H1 (cell line): ENCODE measurements around the gene SFMBT2. TPM values are rescaled to one million over a fixed set of nuclear protein-coding genes. Genes with fewer than 3 reads are reported as not detected.

Experiments used
- CTCF ChIA-PET: fragments of 300-600 bp; sonication (Branson Sonifier 250); formaldehyde crosslinking; loops from one replicate; lab custom pipeline; 2021; ENCODE audit not compliant: partially characterized antibody; lab: Charles Lee
- POLR2A ChIA-PET: fragments of 300-600 bp; sonication (Branson Sonifier 250); formaldehyde crosslinking; loops from one replicate; lab custom pipeline; 2021; ENCODE audit warnings: inconsistent platforms; ENCODE audit not compliant: partially characterized antibody; lab: Charles Lee
- DNase-seq, 2 experiments: peaks; one replicate each; pipeline versions ENCODE4 v3.0.0 to v3.0.0-alpha.2; 2010 to 2022; ENCODE audit warnings: low spot score in 2 of 2, low read depth in 1 of 2, mixed read lengths in 1 of 2
- FAIRE-seq: peaks from 2 replicates; lab custom pipeline; 2011; peaks lifted over from hg19 to GRCh38; lab: Jason Lieb, UNC
- H2AFZ ChIP-seq: 2 replicates; pipeline ENCODE4 v1.8.1; 2012; ENCODE audit warnings: low read length, inconsistent platforms
- H2AK5ac ChIP-seq: 2 replicates; pipeline ENCODE4 v1.6.1; 2013; ENCODE audit warnings: low read depth, low read length
- H2BK120ac ChIP-seq: replicated peaks from 2 replicates; pipeline ENCODE3; 2013; ENCODE audit warnings: low read depth, low read length, inconsistent platforms
- H2BK12ac ChIP-seq: 2 replicates; pipeline ENCODE4 v1.6.1; 2013; ENCODE audit warnings: low read depth, low read length
- H2BK15ac ChIP-seq: 2 replicates; pipeline ENCODE4 v1.6.1; 2013; ENCODE audit warnings: low read length
- H2BK20ac ChIP-seq: 2 replicates; pipeline ENCODE4 v1.6.1; 2013; ENCODE audit warnings: low read length
- H2BK5ac ChIP-seq: 2 replicates; pipeline ENCODE4 v1.6.1; 2013; ENCODE audit warnings: low read depth, low read length
- H3K14ac ChIP-seq: 2 replicates; pipeline ENCODE4 v1.6.1; 2013; ENCODE audit warnings: inconsistent platforms; ENCODE audit not compliant: insufficient read length
- H3K18ac ChIP-seq: 2 replicates; pipeline ENCODE4 v1.6.1; 2013; ENCODE audit warnings: low read length; ENCODE audit errors: extremely low read depth
- H3K23ac ChIP-seq: 2 replicates; pipeline ENCODE4 v1.6.1; 2013; ENCODE audit warnings: inconsistent platforms; ENCODE audit not compliant: insufficient read length
- H3K23me2 ChIP-seq: 2 replicates; pipeline ENCODE4 v1.6.1; 2013; ENCODE audit warnings: low read depth, low read length
- H3K27ac ChIP-seq: 2 replicates; pipeline ENCODE4 v1.6.1; 2011; ENCODE audit warnings: low read depth, low read length, inconsistent platforms
- H3K27me3 ChIP-seq, 4 experiments: replicated peaks in 1 of 4; 1 replicate in 1 of 4; 2 replicates in 3 of 4; pipeline versions ENCODE4 v1.6.1 to v1.8.1; 2011 to 2013; ENCODE audit warnings: low read length in 3 of 4, mild to moderate bottlenecking in 3 of 4, inconsistent platforms in 2 of 4, mixed read lengths in 2 of 4, moderate library complexity in 1 of 4; ENCODE audit not compliant: control insufficient read depth in 3 of 4, insufficient read depth in 3 of 4; ENCODE audit errors: extremely low read depth in 1 of 4
- H3K36me3 ChIP-seq, 4 experiments: 2 replicates each; pipeline versions ENCODE4 v1.6.1 to v1.8.1; 2011 to 2013; ENCODE audit warnings: mild to moderate bottlenecking in 4 of 4, low read length in 3 of 4, moderate library complexity in 2 of 4, control low read depth in 1 of 4, inconsistent platforms in 1 of 4; ENCODE audit not compliant: insufficient read depth in 4 of 4, control insufficient read depth in 2 of 4
- H3K4ac ChIP-seq: replicated peaks from 2 replicates; pipeline ENCODE3; 2013; ENCODE audit warnings: low read length, low read depth, mixed read lengths, inconsistent platforms; ENCODE audit not compliant: insufficient read length
- H3K4me1 ChIP-seq, 4 experiments: replicated peaks in 1 of 4; 1 replicate in 1 of 4; 2 replicates in 3 of 4; pipeline versions ENCODE4 v1.6.1 to v1.8.1; 2011 to 2013; ENCODE audit warnings: low read length in 3 of 4, inconsistent platforms in 2 of 4, mixed read lengths in 1 of 4; ENCODE audit not compliant: insufficient read depth in 4 of 4, control insufficient read depth in 3 of 4
- H3K4me2 ChIP-seq, 2 experiments: 2 replicates each; pipeline versions ENCODE4 v1.6.1 to v1.8.1; 2011 to 2013; ENCODE audit warnings: low read depth in 2 of 2, low read length in 2 of 2, control low read depth in 1 of 2, inconsistent platforms in 1 of 2, mild to moderate bottlenecking in 1 of 2; ENCODE audit not compliant: insufficient read depth in 1 of 2
- H3K4me3 ChIP-seq, 4 experiments: fragments of 200-600, 300-600 bp in 1 of 4; sonication (generic), shearing (Covaris generic), sonication (Bioruptor Twin) in 1 of 4; 2 replicates each; pipeline versions ENCODE4 v1.5.1 to v1.8.1; 2011 to 2016; ENCODE audit warnings: low read length in 4 of 4, low read depth in 3 of 4, control low read depth in 2 of 4, inconsistent platforms in 2 of 4, mild to moderate bottlenecking in 2 of 4, mixed read lengths in 1 of 4, moderate library complexity in 1 of 4; ENCODE audit not compliant: insufficient read depth in 2 of 4; ENCODE audit errors: extremely low read depth in 1 of 4
- H3K56ac ChIP-seq: replicated peaks from 2 replicates; pipeline ENCODE3; 2013; ENCODE audit warnings: low read depth, mild to moderate bottlenecking, mixed read lengths, low read length, inconsistent platforms; ENCODE audit not compliant: insufficient read length
- H3K79me1 ChIP-seq: 2 replicates; pipeline ENCODE4 v1.6.1; 2013; ENCODE audit warnings: low read depth, low read length, control low read depth
- H3K79me2 ChIP-seq, 2 experiments: 2 replicates each; pipeline versions ENCODE4 v1.6.1 to v1.8.1; 2012 to 2013; ENCODE audit warnings: low read length in 2 of 2, mild to moderate bottlenecking in 2 of 2, inconsistent platforms in 1 of 2; ENCODE audit not compliant: insufficient read depth in 2 of 2, control insufficient read depth in 1 of 2
- H3K9ac ChIP-seq, 4 experiments: replicated peaks in 1 of 4; 1 replicate in 1 of 4; 2 replicates in 3 of 4; pipeline versions ENCODE4 v1.6.1 to v1.8.1; 2011 to 2013; ENCODE audit warnings: low read depth in 3 of 4, low read length in 3 of 4, control low read depth in 2 of 4, mild to moderate bottlenecking in 2 of 4, moderate library complexity in 2 of 4, inconsistent platforms in 1 of 4; ENCODE audit errors: extremely low read depth in 1 of 4
- H3K9me3 ChIP-seq, 2 experiments: 2 replicates each; pipeline versions ENCODE4 v1.6.1 to v1.8.1; 2012 to 2013; ENCODE audit warnings: mild to moderate bottlenecking in 2 of 2, moderate library complexity in 2 of 2, control low read depth in 1 of 2, inconsistent platforms in 1 of 2, low read depth in 1 of 2, low read length in 1 of 2, mixed read lengths in 1 of 2; ENCODE audit not compliant: insufficient read depth in 2 of 2
- H4K20me1 ChIP-seq, 2 experiments: replicated peaks in 1 of 2; 2 replicates each; pipeline versions ENCODE3 to v1.8.1; 2011 to 2013; ENCODE audit warnings: inconsistent platforms in 2 of 2, low read length in 2 of 2, mild to moderate bottlenecking in 1 of 2; ENCODE audit not compliant: insufficient read depth in 2 of 2, control insufficient read depth in 1 of 2
- H4K5ac ChIP-seq: 2 replicates; pipeline ENCODE4 v1.6.1; 2013; ENCODE audit warnings: low read length, low read depth, mixed read lengths, inconsistent platforms; ENCODE audit not compliant: insufficient read length
- H4K8ac ChIP-seq: 2 replicates; pipeline ENCODE4 v1.8.0; 2013; ENCODE audit warnings: mild to moderate bottlenecking, moderate library complexity, low read length, inconsistent platforms; ENCODE audit not compliant: insufficient read depth; ENCODE audit errors: extremely low read depth
- H4K91ac ChIP-seq: replicated peaks from 2 replicates; pipeline ENCODE3; 2013; ENCODE audit warnings: low read length, mixed read lengths, inconsistent platforms; ENCODE audit not compliant: insufficient read length
- SIRT6 ChIP-seq: IDR thresholded peaks from one replicate; pipeline ENCODE4 v1.7.1; 2012; ENCODE audit warnings: low read length, inconsistent platforms
- WGBS, 2 experiments: shearing (Covaris generic) in 1 of 2; methylation state at CpG; one replicate each; pipeline versions ENCODE4 v1.1.6 to v1.1.7; 2013 to 2015; ENCODE audit warnings: low lambda C conversion rate in 2 of 2, mixed read lengths in 2 of 2, inconsistent platforms in 1 of 2, low coverage in 1 of 2, missing lambda C conversion rate in 1 of 2; ENCODE audit not compliant: insufficient replicate concordance in 2 of 2, insufficient coverage in 1 of 2, insufficient read length in 1 of 2; ENCODE audit errors: extremely low coverage in 1 of 2, missing lambda C conversion rate in 1 of 2; 5-methylcytosine and 5-hydroxymethylcytosine counted together
- polyA plus RNA-seq, 7 experiments: library from polyadenylated mRNA; depleted of rRNA in 3 of 7; stranded (reverse) in 5 of 7; unstranded in 2 of 7; fragments of >200 nt in 5 of 7; fragments of 200-250 nt in 2 of 7; gene quantifications; 1 replicate in 5 of 7; 2 replicates in 1 of 7; 4 replicates in 1 of 7; pipeline versions ENCODE4 v1.2.1 to v1.2.3, GENCODE V29; 2011 to 2013; ENCODE audit warnings: missing spikeins in 2 of 7, mixed read lengths in 2 of 7
- total RNA-seq: library from RNA; stranded (reverse); fragmentation: NEBNext Ultra II Directional; extraction: Animal tissue kit (Norgen Biotek cat#: 25700); gene quantifications from 2 replicates; pipeline ENCODE4 v1.2.1, GENCODE V29; 2021

Gene SFMBT2
- total and polyA plus RNA-seq, 2 of the 8 experiments (the other 6 are each of a cell fraction or from before 2014, with no cell fraction given) = 2.9 to 11.0 TPM

DNA sequence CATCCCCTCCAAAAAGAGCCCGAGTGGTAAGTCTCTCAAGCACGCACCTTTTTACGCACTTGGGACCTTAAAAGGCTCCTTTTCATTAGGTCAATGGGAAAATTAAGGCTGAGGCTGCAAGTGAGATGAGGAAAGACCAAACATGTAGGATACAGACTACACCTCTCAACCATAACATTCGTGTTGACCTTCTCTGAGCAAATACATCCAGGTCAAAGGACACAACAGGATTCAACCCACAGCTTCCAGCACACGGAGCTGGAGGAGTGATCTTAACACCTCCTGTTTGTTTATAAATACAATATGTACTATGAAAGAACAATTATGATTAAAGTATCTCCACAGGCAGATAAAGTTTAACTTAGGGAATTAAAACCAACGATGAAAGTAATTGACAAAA, 9.7 kb downstream of the SFMBT2 start:
- Histone ChIP-seq H3K9me3 (no peaks in the 10 kb centered on the region), H2BK15ac (no peak overlapping the region), H3K4ac (no peak overlapping the region), H3K23me2 (no peaks in the 10 kb centered on the region), H3K14ac (no peak overlapping the region), H2BK120ac (no peak overlapping the region), H3K27me3 (no peaks in the 10 kb centered on the region), H3K4me3 (no peak overlapping the region), H2BK12ac (no peak overlapping the region), H2BK5ac (no peak overlapping the region), H3K56ac (no peak overlapping the region), H2BK20ac (no peak overlapping the region), H3K18ac (no peak overlapping the region), H4K20me1 (peaks cover 4% of the 10 kb centered on the region in 2 experiments), H2AFZ (no peak overlapping the region), H3K23ac (no peak overlapping the region), H3K79me2 (peaks cover 0 to 79% of the 10 kb centered on the region in 2 experiments; a peak in 3 of 4 replicates), H4K8ac (no peak overlapping the region), H4K5ac (no peak overlapping the region), H3K4me1 (peaks cover 0 to 6% (median 3%) of the 10 kb centered on the region in 4 experiments; a peak in 2 of 7 replicates), H3K27ac (no peak overlapping the region), H3K4me2 (no peak overlapping the region), H4K91ac (no peak overlapping the region), H2AK5ac (no peak overlapping the region), H3K36me3 (no peaks in the 10 kb centered on the region), H3K79me1 (peaks cover 7% of the 10 kb centered on the region), H3K9ac (no peak overlapping the region)
- no peak for FAIRE-seq
- POLR2A ChIA-PET = interaction anchor here (1.9 kb wide), 1 partner anchor 10 kb away, joined by 4 read pairs; the partner anchor contains the start of gene SFMBT2
- 97% methylated on average over 6 of the region's 6 CpGs; no CpG with 5 or more reads in 1 of the 2 experiments for WGBS, 2 experiments
- CTCF ChIA-PET = interaction anchor here (1.2 to 2.7 kb wide), 2 partner anchors 10 to 61 kb away, joined by 4 to 8 read pairs; partner anchors contain the start of gene SFMBT2
- no peak for DNase-seq
- TF ChIP-seq SIRT6 = no peak
